Stomach (tissue), 4 donors: ENCODE data around the gene THBS1.

ENCODE experiments used
- EP300 ChIP-seq: sonication (generic); formaldehyde crosslinking; IDR thresholded peaks from one replicate; pipeline ENCODE4 v1.6.1; 2017; ENCODE audit warnings: antibody characterized with exemption
- POLR2AphosphoS5 ChIP-seq, 3 donors: sonication (generic); formaldehyde crosslinking; IDR thresholded peaks; one replicate each; pipeline ENCODE4 v1.6.1; 2016; ENCODE audit warnings: antibody characterized with exemption in 3 of 3

GRCh38 chr15:39556461-39556860, 24.4 kb upstream of the THBS1 start:
- TF ChIP-seq POLR2AphosphoS5 (IDR thresholded peaks at IDR 0.05) (no peak), EP300 (no peak)
